Suprapubic skin (tissue), 4 donors: ENCODE results near the gene ZNF112. TPM values are rescaled to one million over a fixed set of nuclear protein-coding genes. Genes with fewer than 3 reads are reported as not detected.
"Not testable (repeated sequence)": the region's sequence is repeated elsewhere in the genome, so short reads cannot be mapped to it uniquely, and the experiment has no call there.

Source experiments
- DNase-seq, 2 donors: peaks; one replicate each; pipeline ENCODE4 v3.0.0-alpha.2; 2019; ENCODE audit warnings: low spot score in 2 of 2
- H3K27ac ChIP-seq: fragments of 200-600 bp; sonication (generic); one replicate; pipeline ENCODE4 v1.5.1; 2019
- H3K27me3 ChIP-seq: fragments of 200-600 bp; sonication (generic); one replicate; pipeline ENCODE4 v1.5.1; 2019
- H3K36me3 ChIP-seq: fragments of 200-600 bp; sonication (generic); one replicate; pipeline ENCODE4 v1.5.1; 2019
- H3K4me1 ChIP-seq: fragments of 200-600 bp; sonication (generic); one replicate; pipeline ENCODE4 v1.5.1; 2019
- H3K4me3 ChIP-seq: fragments of 200-600 bp; sonication (generic); one replicate; pipeline ENCODE4 v1.5.1; 2019; ENCODE audit warnings: mild to moderate bottlenecking
- H3K9me3 ChIP-seq: fragments of 200-600 bp; sonication (generic); one replicate; pipeline ENCODE4 v1.5.1; 2019
- EP300 ChIP-seq: sonication (generic); formaldehyde crosslinking; IDR thresholded peaks from one replicate; pipeline ENCODE4 v1.6.1; 2017; ENCODE audit warnings: antibody characterized with exemption
- POLR2A ChIP-seq, 2 donors: fragments of 450-650 bp; IDR thresholded peaks; one replicate each; pipeline ENCODE4 v1.6.1; 2017; ENCODE audit warnings: antibody characterized with exemption in 2 of 2, mild to moderate bottlenecking in 2 of 2, moderate library complexity in 2 of 2
- POLR2AphosphoS5 ChIP-seq, 3 donors: sonication (generic); formaldehyde crosslinking; IDR thresholded peaks; one replicate each; pipeline ENCODE4 v1.6.1; 2017; ENCODE audit warnings: antibody characterized with exemption in 3 of 3
- WGBS: methylation state at CpG from one replicate; pipeline ENCODE4 v1.1.5; 2018; 5-methylcytosine and 5-hydroxymethylcytosine counted together
- total RNA-seq, 4 donors: library from RNA; depleted of rRNA; stranded (reverse); fragments of >200 nt; gene quantifications; one replicate each; pipeline ENCODE4 v1.1.0, GENCODE V29; 2016
- TF ChIP-seq, protein P1 (sequence below), 2 donors: fragments of 200-600 bp in 1 of 2; fragments of 450-650 bp in 1 of 2; sonication (generic) in 1 of 2; IDR thresholded peaks; one replicate each; pipeline ENCODE4 v1.5.1; 2016 to 2019; ENCODE audit warnings: antibody characterized with exemption in 2 of 2, mild to moderate bottlenecking in 1 of 2, moderate library complexity in 1 of 2

Gene ZNF112
- total RNA-seq, 4 donors from 2014 or later, result 1.6 to 7.0 (median 3.5) TPM

DNA sequence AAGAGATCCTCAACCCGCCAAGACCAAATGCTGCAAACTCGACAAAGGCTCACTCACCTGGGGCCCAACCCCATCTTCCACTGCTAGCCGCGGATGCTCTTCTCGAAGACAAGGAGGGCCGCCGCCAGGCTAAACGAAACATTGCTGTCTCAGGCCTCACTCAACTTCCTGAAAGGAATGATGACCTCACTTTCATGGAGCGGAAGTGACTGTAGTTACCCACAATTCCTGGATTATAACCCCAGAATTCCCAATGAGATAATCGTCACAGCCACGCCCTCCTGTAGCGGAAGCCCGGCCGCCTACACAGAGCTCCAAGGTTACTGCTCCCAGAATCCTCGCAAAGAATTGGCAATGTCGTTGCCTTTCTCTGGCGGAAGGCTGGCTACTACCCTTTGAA lies 10.5 kb upstream of the ZNF112 start:
- Histone ChIP-seq H3K36me3 (no peaks in the 10 kb centered on the region), H3K9me3 (no peaks in the 10 kb centered on the region), H3K4me1 (no peaks in the 10 kb centered on the region), H3K27me3 (no peaks in the 10 kb centered on the region), H3K27ac (no peak overlapping the region), H3K4me3 (no peak overlapping the region)
- WGBS, result 62% methylated on average over 17 of the region's 17 CpGs
- no peak for DNase-seq
- TF ChIP-seq POLR2A (IDR thresholded peaks at IDR 0.05), result no peak
- TF ChIP-seq EP300, result no peak
- TF ChIP-seq, protein P1, sequence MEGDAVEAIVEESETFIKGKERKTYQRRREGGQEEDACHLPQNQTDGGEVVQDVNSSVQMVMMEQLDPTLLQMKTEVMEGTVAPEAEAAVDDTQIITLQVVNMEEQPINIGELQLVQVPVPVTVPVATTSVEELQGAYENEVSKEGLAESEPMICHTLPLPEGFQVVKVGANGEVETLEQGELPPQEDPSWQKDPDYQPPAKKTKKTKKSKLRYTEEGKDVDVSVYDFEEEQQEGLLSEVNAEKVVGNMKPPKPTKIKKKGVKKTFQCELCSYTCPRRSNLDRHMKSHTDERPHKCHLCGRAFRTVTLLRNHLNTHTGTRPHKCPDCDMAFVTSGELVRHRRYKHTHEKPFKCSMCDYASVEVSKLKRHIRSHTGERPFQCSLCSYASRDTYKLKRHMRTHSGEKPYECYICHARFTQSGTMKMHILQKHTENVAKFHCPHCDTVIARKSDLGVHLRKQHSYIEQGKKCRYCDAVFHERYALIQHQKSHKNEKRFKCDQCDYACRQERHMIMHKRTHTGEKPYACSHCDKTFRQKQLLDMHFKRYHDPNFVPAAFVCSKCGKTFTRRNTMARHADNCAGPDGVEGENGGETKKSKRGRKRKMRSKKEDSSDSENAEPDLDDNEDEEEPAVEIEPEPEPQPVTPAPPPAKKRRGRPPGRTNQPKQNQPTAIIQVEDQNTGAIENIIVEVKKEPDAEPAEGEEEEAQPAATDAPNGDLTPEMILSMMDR (IDR thresholded peaks at IDR 0.05), result no peak
- no peak for TF ChIP-seq POLR2AphosphoS5 (IDR thresholded peaks at IDR 0.05)

DNA sequence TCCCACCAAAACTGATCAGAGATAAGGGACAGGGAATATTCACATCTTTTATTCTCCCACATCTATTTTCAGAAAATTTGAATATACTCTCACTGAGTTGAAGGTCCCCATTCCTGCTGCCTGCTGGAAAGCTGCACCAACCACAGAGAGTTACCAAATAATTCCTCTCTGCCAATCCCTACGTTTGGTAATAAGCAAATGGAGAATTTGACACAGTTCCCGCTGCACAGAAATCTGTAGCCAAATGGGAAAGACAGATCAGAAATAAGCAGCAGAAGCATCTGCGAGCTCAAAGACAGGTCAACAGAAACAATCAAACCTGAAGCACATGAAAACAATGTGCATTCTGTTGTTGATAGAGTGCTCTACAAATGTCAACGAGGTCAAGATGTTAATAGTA lies 9.9 kb downstream of the ZNF112 start:
- no peak for DNase-seq
- Histone ChIP-seq H3K4me3 (no peak overlapping the region), H3K27ac (no peak overlapping the region), H3K4me1 (no peaks in the 10 kb centered on the region), H3K36me3 (peaks cover 11% of the 10 kb centered on the region), H3K9me3 (peaks cover 24% of the 10 kb centered on the region), H3K27me3 (no peaks in the 10 kb centered on the region)
- no peak for TF ChIP-seq EP300
- TF ChIP-seq, protein P1 (IDR thresholded peaks at IDR 0.05), result no peak
- no peak for TF ChIP-seq POLR2A (IDR thresholded peaks at IDR 0.05)
- no peak for TF ChIP-seq POLR2AphosphoS5 (IDR thresholded peaks at IDR 0.05)
- 90% methylated on average over 4 of the region's 4 CpGs for WGBS

DNA sequence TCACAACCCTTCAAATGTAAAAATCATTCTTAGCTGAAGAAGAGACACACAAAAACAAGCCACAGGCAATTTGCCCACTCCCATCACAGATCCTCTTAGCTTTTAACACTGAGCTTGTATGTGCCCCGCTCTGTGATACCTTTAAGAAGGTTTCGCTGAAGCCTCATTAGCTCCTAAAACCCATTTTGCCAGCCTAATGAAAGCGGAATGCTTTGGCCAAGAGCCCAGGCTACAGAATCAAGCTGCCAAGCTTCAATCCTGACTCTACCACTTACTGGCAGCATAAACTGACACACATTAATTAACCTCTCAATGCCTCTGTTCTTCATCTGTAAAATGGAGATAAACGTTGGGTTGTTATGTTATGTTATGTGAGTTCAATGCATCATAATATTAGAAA lies 10.5 kb downstream of the ZNF112 start:
- Histone ChIP-seq H3K9me3 (peaks cover 28% of the 10 kb centered on the region), H3K4me3 (no peak overlapping the region), H3K4me1 (no peaks in the 10 kb centered on the region), H3K36me3 (peaks cover 17% of the 10 kb centered on the region), H3K27me3 (no peaks in the 10 kb centered on the region), H3K27ac (no peak overlapping the region)
- DNase-seq, result no peak
- TF ChIP-seq EP300 (no peak), POLR2A (IDR thresholded peaks at IDR 0.05) (no peak), POLR2AphosphoS5 (IDR thresholded peaks at IDR 0.05) (no peak)
- TF ChIP-seq, protein P1 (IDR thresholded peaks at IDR 0.05), result no peak
- 95% methylated on average over 4 of the region's 4 CpGs for WGBS

DNA sequence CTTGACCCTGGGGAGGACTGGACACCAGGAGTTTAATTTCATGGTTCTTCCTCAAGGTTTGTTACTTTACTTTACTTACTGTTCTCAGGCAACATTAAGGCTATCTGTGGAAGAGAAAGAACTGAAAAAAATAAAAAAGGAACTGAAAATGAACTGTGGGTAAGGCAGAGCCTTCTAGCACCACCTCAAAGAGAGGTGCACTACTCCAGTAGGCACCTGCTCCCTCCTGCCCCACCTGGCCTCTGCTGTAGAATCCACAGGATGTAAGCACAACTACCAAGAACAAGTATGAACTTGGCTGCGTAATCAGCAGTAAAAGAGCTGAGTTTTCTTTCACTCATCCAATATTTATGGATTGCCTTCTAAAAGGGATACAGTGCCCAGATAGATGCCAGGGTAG lies 12.2 kb downstream of the ZNF112 start:
- WGBS, result 65% methylated on average over 1 of the region's 1 CpG
- DNase-seq, result no peak
- H3K27ac ChIP-seq, result no peak overlapping the region
- H3K4me3 ChIP-seq, result no peak overlapping the region
- TF ChIP-seq EP300, result no peak
- no peak for TF ChIP-seq POLR2AphosphoS5 (IDR thresholded peaks at IDR 0.05)
- TF ChIP-seq, protein P1 (IDR thresholded peaks at IDR 0.05), result no peak
- TF ChIP-seq POLR2A (IDR thresholded peaks at IDR 0.05), result no peak
- no peaks in the 10 kb centered on the region for H3K27me3 ChIP-seq
- H3K9me3 ChIP-seq, result peaks cover 30% of the 10 kb centered on the region
- H3K4me1 ChIP-seq, result no peaks in the 10 kb centered on the region
- H3K36me3 ChIP-seq, result peaks cover 32% of the 10 kb centered on the region

DNA sequence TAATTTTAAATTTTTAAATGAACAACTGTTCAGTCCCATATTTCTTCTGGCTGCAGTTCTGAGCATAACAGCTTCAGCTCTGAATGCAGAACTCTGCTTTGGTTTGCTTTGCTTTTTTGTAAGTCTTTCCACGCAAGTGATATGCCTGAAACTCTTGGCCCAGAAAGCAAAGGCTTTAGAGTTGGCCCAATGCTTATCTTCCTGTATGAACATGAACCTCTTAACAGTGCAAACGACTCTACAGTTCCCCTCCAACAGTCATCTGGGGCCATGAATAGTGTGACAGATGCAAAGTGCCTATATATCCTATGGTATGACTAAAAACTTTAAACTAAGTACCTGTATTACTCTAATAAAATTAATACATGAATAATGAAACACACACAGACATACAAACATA lies 14.7 kb downstream of the ZNF112 start:
- no peak for DNase-seq
- Histone ChIP-seq H3K4me1 (no peaks in the 10 kb centered on the region), H3K4me3 (no peak overlapping the region), H3K9me3 (peaks cover 25% of the 10 kb centered on the region), H3K36me3 (peaks cover 51% of the 10 kb centered on the region), H3K27me3 (no peaks in the 10 kb centered on the region), H3K27ac (no peak overlapping the region)
- TF ChIP-seq POLR2A (IDR thresholded peaks at IDR 0.05) (no peak), EP300 (no peak), POLR2AphosphoS5 (IDR thresholded peaks at IDR 0.05) (no peak)
- TF ChIP-seq, protein P1 (IDR thresholded peaks at IDR 0.05), result no peak
- WGBS, result 85% methylated on average over 2 of the region's 2 CpGs

DNA sequence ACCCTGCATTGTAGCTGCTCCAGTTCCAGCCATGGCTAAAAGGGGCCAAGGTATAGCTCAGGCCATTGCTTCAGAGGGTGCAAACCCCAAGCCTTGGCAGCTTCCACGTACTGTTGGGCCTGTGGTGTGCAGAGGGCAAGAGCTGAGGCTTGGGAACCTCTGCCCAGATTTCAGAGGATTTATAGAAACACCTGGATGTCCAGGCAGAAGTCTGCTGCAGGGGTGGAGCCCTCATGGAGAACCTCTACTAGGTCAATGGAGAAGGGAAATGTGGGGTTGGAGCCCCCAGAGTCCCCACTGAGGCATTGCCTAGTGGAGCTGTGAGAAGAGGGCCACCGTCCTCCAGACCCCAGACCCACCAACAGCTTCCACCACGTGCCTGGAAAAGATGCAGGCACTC lies 21.8 kb downstream of the ZNF112 start:
- not testable (repeated sequence) for H3K4me1 ChIP-seq, H3K4me3 ChIP-seq, H3K27me3 ChIP-seq, DNase-seq, H3K27ac ChIP-seq
- WGBS, result 50% methylated on average over 2 of the region's 3 CpGs
- Histone ChIP-seq H3K9me3 (peaks cover 17% of the 10 kb centered on the region), H3K36me3 (peaks cover 94% of the 10 kb centered on the region)
